Activated CD4-positive, alpha-beta T cell treated with anti-CD3 and anti-CD28 coated beads, Interleukin-2, amount 10 ng/mL, durations not matched to agents 24 days and 14 days (primary cell): ENCODE results near the gene PLBD2. TPM values are rescaled to one million over a fixed set of nuclear protein-coding genes. Genes with fewer than 3 reads are reported as not detected.
"Not testable (repeated sequence)": the region's sequence is repeated elsewhere in the genome, so short reads cannot be mapped to it uniquely, and the experiment has no call there.

Experiments used
- DNase-seq: peaks from one replicate; pipeline ENCODE4 v3.0.0; 2022
- H3K27ac Mint-ChIP-seq: one replicate; pipeline ENCODE4 v1.8.0; 2022; ENCODE audit warnings: mild to moderate bottlenecking, mixed read lengths
- H3K27me3 Mint-ChIP-seq: one replicate; pipeline ENCODE4 v1.8.0; 2022; ENCODE audit warnings: mixed read lengths
- H3K36me3 Mint-ChIP-seq: one replicate; pipeline ENCODE4 v1.8.0; 2022; ENCODE audit warnings: low read depth, mild to moderate bottlenecking, mixed read lengths
- H3K4me1 Mint-ChIP-seq: one replicate; pipeline ENCODE4 v1.8.0; 2021; ENCODE audit warnings: mixed read lengths
- H3K4me3 Mint-ChIP-seq: one replicate; pipeline ENCODE4 v1.8.0; 2022; ENCODE audit warnings: mild to moderate bottlenecking, moderate library complexity, mixed read lengths
- H3K9me3 Mint-ChIP-seq: one replicate; pipeline ENCODE4 v1.8.0; 2021; ENCODE audit warnings: mixed read lengths
- intact Hi-C: fragments of 100-400 bp; cut with micrococcal nuclease; formaldehyde crosslinking; loops from one replicate; pipeline ENCODE4 v1.15.1; 2023
- total RNA-seq: library from RNA; stranded (reverse); gene quantifications from 2 replicates; pipeline ENCODE4 v1.2.3, GENCODE V29; 2022

Gene PLBD2
- total RNA-seq, 1 donor from 2014 or later = 16.3 TPM

- Mint-ChIP-seq H3K4me1 (peaks cover 2% of the 10 kb centered on the region), H3K9me3 (no peaks in the 10 kb centered on the region), H3K27me3 (peaks cover 12% of the 10 kb centered on the region), H3K4me3 (no peak overlapping the region), H3K27ac (no peak overlapping the region), H3K36me3 (no peaks in the 10 kb centered on the region)
- intact Hi-C loops = no loop called here
- DNase-seq = no peak
Observed at GRCh38 chr12:113347107-113347506, 11.3 kb upstream of the PLBD2 start.

DNA sequence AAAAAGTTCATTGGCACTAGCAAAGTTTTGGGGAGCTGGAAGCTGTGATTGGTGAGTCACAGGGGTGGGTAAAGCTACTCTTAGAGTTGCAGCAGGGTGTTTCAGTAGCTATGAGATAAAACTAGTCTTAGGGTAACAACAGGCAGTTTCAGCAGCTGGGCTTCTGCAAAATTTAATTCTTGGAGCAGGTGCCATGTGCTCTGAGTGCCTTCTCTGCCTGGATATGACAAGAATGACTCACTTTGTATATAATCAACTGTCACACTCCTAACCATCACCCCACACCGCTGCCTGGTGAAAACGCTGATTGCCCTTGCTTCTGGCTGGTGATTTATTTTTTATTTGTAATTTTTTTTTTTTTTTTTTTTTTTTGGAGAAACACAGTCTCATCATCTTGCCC lies 10.5 kb upstream of the PLBD2 start:
- Mint-ChIP-seq H3K4me3 (no peak overlapping the region), H3K4me1 (peaks cover 2% of the 10 kb centered on the region), H3K27ac (no peak overlapping the region), H3K27me3 (peaks cover 14% of the 10 kb centered on the region), H3K9me3 (no peaks in the 10 kb centered on the region), H3K36me3 (no peaks in the 10 kb centered on the region)
- intact Hi-C loops = no loop called here
- DNase-seq = no peak

DNA sequence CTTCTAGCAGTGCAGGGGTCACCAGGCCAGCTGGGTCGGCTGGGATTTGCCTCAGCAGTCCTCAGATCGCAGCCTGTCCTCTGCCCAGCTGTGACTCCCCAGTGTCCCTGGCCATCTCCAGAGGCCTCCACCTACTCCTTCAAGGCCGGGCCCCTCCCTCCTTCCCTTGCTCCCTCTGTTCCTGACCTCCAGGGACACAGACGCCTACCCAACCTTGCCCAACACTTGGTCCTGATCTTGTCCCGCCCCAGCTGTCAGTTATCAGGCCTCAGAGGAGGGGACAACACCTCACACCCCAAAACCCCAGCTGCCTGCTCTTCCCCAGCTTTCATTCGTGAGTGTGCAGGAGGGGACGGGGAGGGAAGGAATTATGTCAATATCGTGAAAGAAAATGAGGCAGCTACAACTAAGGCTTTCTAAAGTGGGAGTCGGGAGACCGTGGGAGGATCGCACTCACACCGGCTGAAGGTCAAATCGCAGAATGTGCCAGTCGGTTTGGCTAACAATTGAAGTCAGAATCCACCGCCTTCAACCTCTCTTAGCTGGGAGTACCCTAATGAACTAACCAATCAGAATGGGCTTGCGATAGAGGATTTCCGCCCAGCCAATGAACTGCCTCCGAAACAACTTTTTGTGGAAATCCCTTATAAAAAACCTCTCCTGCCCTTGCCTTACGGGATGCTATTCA lies 9.4 kb upstream of the PLBD2 start:
- intact Hi-C loops = no loop called here
- Mint-ChIP-seq H3K36me3 (no peaks in the 10 kb centered on the region), H3K27me3 (peaks cover 18% of the 10 kb centered on the region), H3K9me3 (no peaks in the 10 kb centered on the region), H3K4me3 (no peak overlapping the region), H3K27ac (no peak overlapping the region), H3K4me1 (peaks cover 2% of the 10 kb centered on the region)
- DNase-seq = no peak

DNA sequence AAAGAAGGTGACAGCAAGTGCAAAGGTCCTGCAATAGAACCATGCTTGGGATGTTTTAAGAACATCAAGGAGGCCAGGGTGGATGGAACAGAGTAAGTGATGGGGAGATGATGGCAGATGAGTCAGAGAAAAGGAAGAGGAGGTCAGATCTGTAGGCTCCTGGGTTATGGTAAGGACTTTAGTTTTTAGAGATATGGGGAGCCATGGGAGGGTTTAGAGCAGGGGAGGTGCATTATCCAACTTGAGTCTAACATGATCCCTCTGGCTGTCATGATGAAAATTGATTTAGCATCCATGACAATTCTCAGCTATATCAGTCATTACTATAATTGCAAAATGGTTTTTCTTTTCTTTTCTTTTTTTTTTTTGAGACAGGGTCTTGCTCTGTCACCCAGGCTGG lies 7.3 kb upstream of the PLBD2 start:
- Mint-ChIP-seq H3K4me1 (peaks cover 2% of the 10 kb centered on the region), H3K4me3 (no peak overlapping the region), H3K9me3 (no peaks in the 10 kb centered on the region), H3K36me3 (no peaks in the 10 kb centered on the region), H3K27me3 (peaks cover 18% of the 10 kb centered on the region), H3K27ac (no peak overlapping the region)
- intact Hi-C loops = no loop called here
- no peak for DNase-seq

DNA sequence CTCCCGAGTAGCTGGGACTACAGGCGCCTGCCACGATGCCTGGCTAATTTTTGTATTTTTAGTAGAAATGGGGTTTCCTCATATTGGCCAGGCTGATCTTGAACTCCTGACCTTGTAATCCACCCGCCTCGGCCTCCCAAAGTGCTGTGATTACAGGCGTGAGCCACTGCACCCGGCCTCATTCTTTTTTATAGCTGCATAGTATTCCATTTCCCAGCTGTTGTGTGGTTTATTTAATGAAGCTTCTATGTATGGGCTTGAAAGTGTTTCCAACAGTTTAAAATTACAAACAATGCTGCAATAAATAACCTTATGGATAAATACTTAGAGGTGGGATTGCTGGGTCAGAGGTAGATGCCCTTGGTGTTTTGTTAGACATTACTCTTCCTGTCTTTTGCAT lies 4.2 kb upstream of the PLBD2 start:
- intact Hi-C loops, DNase-seq, H3K9me3 Mint-ChIP-seq: not testable (repeated sequence)

DNA sequence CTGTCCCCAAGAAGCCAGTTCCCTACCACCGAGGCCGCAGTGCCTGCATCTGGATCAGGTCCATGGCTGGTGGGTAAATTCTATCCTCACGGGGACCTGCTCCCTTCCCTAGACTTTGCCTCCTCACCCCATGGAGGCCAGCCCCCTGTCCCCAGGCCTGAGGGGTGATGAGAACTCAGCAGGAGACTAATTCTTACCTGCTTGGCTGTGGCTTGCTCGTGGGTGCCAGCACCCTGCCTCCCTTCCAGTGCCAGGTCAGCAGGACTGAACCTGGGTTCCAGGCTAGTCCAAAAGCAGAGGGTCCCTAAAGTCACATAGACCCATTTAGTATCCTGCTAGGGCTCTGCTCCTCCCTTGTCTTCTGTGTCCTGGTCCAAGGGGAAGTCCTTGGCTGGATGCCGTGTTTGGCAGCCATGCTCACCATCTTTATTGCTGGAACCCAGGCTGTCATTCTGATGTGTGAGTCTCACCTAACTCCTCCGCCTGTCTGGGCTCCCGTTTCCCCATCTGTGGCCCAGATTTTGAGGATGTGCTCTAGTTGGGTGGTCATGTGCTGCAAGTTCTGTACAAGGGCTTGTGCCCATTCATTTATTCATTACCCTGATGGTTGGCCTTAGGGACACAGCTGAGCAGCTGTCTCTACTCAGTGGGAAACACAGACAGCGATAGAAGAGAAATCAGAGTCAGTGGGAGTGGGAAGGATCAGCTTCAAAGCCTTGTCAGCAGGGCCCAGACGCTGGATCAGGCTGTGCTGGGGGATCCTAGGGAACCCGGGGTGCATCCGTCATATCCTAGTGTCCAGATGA lies 949 bp downstream of the PLBD2 start:
- no peaks in the 10 kb centered on the region for H3K36me3 Mint-ChIP-seq
- no peaks in the 10 kb centered on the region for H3K9me3 Mint-ChIP-seq
- intact Hi-C loops = loop anchor here (5.0 kb wide), 1 partner anchor 137 kb away; the partner anchor contains the start of gene TPCN1
- H3K27me3 Mint-ChIP-seq = no peaks in the 10 kb centered on the region
- peak; percentile 61 for DNase-seq
- H3K27ac Mint-ChIP-seq = peak overlapping the region; percentile 30
- peak overlapping the region; percentile 89 for H3K4me3 Mint-ChIP-seq
- H3K4me1 Mint-ChIP-seq = peaks cover 16% of the 10 kb centered on the region

More for the DNA sequence above, 4.2 kb upstream of the PLBD2 start:
- H3K27me3 Mint-ChIP-seq = peaks cover 13% of the 10 kb centered on the region
- not testable (repeated sequence) for H3K4me1 Mint-ChIP-seq, H3K4me3 Mint-ChIP-seq, H3K36me3 Mint-ChIP-seq, H3K27ac Mint-ChIP-seq

DNA sequence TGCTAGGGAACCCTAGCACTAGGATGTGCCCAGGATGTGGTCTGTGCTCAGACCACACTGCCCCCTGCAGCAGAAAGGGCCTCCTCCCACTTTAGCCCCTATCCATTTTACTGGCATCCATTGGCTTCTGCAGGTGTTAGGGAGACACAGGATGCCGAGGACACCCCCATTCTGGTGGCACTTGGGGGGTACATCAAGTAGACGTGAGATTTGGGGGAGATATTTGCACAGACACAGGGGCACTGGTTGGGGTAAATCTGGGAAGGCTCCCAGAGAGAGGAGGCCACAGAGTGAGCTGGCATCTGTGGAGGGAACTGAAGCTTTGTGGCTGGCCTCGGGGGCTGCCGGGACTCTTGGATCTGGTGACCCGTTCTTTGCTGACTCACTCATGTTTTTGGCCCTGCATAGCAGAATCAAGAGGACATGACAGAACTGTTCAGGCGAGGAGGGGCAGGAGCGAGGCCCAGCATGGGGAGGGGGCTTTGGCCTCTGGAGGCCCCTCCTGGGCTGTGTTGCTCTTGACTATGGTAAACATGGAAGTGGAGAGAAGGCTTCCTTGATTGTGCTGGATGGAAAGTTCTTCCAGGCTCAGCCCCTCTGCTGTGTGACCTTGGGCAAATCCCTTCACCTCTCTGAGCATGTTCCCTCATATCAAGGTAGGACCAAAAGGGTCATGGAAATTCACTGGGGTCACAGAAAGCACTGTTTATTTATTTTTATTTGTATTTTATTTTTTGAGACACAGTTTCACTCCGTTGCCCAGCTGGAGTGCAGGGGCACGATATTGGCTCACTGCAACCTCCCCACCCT lies 1.8 kb downstream of the PLBD2 start:
- intact Hi-C loops = loop anchor here (5.0 kb wide), 1 partner anchor 138 kb away; the partner anchor contains the start of gene TPCN1
- H3K4me3 Mint-ChIP-seq = peak overlapping the region; percentile 29
- no peaks in the 10 kb centered on the region for H3K36me3 Mint-ChIP-seq
- no peaks in the 10 kb centered on the region for H3K9me3 Mint-ChIP-seq
- H3K4me1 Mint-ChIP-seq = peaks cover 16% of the 10 kb centered on the region
- H3K27me3 Mint-ChIP-seq = no peaks in the 10 kb centered on the region
- DNase-seq = no peak
- H3K27ac Mint-ChIP-seq = no peak overlapping the region

- H3K9me3 Mint-ChIP-seq = no peaks in the 10 kb centered on the region
- H3K27ac Mint-ChIP-seq = no peak overlapping the region
- no peak overlapping the region for H3K4me3 Mint-ChIP-seq
- peaks cover 16% of the 10 kb centered on the region for H3K4me1 Mint-ChIP-seq
- DNase-seq = no peak
- intact Hi-C loops = no loop called here
- H3K27me3 Mint-ChIP-seq = no peaks in the 10 kb centered on the region
- peaks cover 3% of the 10 kb centered on the region for H3K36me3 Mint-ChIP-seq
Observed at GRCh38 chr12:113361574-113362370, 3.4 kb downstream of the PLBD2 start.

- no peak for DNase-seq
- Mint-ChIP-seq H3K27me3 (no peaks in the 10 kb centered on the region), H3K27ac (no peak overlapping the region), H3K4me3 (no peak overlapping the region), H3K4me1 (peaks cover 7% of the 10 kb centered on the region), H3K9me3 (no peaks in the 10 kb centered on the region), H3K36me3 (peaks cover 3% of the 10 kb centered on the region)
- intact Hi-C loops = no loop called here
Observed at GRCh38 chr12:113364698-113365097, 6.3 kb downstream of the PLBD2 start.

DNA sequence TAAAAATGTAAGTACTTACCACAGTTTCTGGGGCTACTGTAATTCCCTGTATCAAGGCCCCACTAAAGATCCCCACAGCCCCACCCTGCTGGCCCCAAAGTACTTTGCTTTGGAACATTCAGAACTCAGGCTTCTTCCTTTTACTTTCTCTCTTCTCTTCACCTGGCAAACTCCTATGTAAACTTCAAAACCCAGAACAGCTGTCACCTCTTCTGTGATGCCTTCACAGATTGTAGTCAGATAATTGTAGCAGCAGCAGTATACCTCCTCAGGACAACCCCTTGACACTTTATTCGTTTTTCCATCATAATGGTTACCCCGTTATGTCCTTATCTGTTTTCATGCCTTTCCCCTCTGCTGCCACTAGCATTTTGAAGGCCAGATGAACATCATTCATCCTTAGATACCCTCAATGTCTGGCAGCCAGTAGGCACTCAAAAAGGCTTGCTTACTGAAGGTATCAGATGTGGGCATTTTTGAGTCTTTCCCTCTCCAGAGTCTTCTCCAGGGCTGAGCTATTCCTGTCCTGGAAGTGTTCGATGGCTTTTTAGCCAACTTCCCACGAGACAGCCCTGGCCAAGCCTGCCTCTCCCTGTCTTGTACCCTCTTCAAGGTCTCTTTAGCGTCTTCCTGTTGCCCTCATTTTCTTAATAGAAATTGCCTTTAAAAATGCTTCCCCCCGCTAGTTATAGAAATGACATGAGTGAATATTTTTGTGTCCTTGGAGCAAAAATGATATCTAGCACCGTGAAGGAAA lies 7.4 kb downstream of the PLBD2 start:
- intact Hi-C loops = no loop called here
- Mint-ChIP-seq H3K4me3 (no peak overlapping the region), H3K9me3 (no peaks in the 10 kb centered on the region), H3K4me1 (peaks cover 5% of the 10 kb centered on the region), H3K27ac (no peak overlapping the region), H3K27me3 (no peaks in the 10 kb centered on the region), H3K36me3 (peaks cover 3% of the 10 kb centered on the region)
- DNase-seq = no peak

GRCh38 chr12:113366827-113367226 lies 8.4 kb downstream of the PLBD2 start:
- peaks cover 3% of the 10 kb centered on the region for H3K36me3 Mint-ChIP-seq
- DNase-seq = no peak
- peaks cover 4% of the 10 kb centered on the region for H3K4me1 Mint-ChIP-seq
- H3K9me3 Mint-ChIP-seq = no peaks in the 10 kb centered on the region
- no peak overlapping the region for H3K4me3 Mint-ChIP-seq
- intact Hi-C loops = no loop called here
- H3K27me3 Mint-ChIP-seq = no peaks in the 10 kb centered on the region
- H3K27ac Mint-ChIP-seq = no peak overlapping the region

DNA sequence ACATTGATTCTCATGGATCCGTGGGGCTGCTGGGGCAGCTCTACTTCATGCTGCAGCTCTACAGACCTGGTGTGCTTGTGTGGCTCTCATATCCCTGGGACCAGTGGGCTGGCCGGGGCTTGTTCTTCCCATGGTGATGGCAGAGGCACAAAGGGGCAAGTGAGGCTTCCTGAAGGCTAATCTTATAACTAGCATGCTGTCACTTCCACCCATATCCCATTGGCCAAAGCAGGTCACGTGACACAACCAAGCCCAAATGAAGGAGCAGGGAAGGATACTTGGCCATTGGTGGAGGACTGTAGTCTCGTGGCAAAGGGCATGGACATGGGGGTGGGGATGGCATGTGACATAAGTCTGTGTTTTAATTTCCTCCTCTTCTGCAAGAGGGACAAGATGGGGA lies 9.9 kb downstream of the PLBD2 start:
- Mint-ChIP-seq H3K27ac (no peak overlapping the region), H3K4me1 (peaks cover 4% of the 10 kb centered on the region), H3K36me3 (peaks cover 4% of the 10 kb centered on the region), H3K9me3 (no peaks in the 10 kb centered on the region), H3K4me3 (no peak overlapping the region), H3K27me3 (no peaks in the 10 kb centered on the region)
- DNase-seq = no peak
- intact Hi-C loops = no loop called here
